Activated naive CD4-positive, alpha-beta T cell (primary cell): Measurements from ENCODE around the gene SLC25A34.
"Not testable (repeated sequence)": the region's sequence is repeated elsewhere in the genome, so short reads cannot be mapped to it uniquely, and the experiment has no call there.

ENCODE experiments used
- DNase-seq, 4 experiments: peaks; one replicate each; lab custom pipeline; 2025; lab: John Stamatoyannopoulos, UW

SLC25A34 gene

GRCh38 chr1:15736038-15736891 is at the start of gene SLC25A34:
Gene SLC25A34, plus strand, starts transcription at chr1:15736258. Its CDS starts 228 bp downstream, at chr1:15736486.
- DNase-seq: no peak

GRCh38 chr1:15687446-15687845 is 48.6 kb upstream of the SLC25A34 start:
- DNase-seq: no peak

GRCh38 chr1:15690317-15690716 is 45.7 kb upstream of the SLC25A34 start:
- DNase-seq: no peak

- DNase-seq: no peak
Observed at GRCh38 chr1:15691434-15692032, 44.5 kb upstream of the SLC25A34 start.

- DNase-seq: no peak
Observed at GRCh38 chr1:15692121-15692682, 43.9 kb upstream of the SLC25A34 start.

- no peak for DNase-seq
Observed at GRCh38 chr1:15693371-15693770, 42.7 kb upstream of the SLC25A34 start.

GRCh38 chr1:15696956-15697521 is 39.0 kb upstream of the SLC25A34 start:
- peak in 1 of 4 experiments; percentile 7 for DNase-seq

- no peak for DNase-seq
Observed at GRCh38 chr1:15698201-15698600, 37.9 kb upstream of the SLC25A34 start.

GRCh38 chr1:15699321-15699720 is 36.7 kb upstream of the SLC25A34 start:
- not testable (repeated sequence) for DNase-seq

GRCh38 chr1:15700508-15700907 is 35.5 kb upstream of the SLC25A34 start:
- no peak for DNase-seq

- DNase-seq: no peak
Observed at GRCh38 chr1:15701784-15702183, 34.3 kb upstream of the SLC25A34 start.

GRCh38 chr1:15702722-15703550 is 33.1 kb upstream of the SLC25A34 start:
- no peak for DNase-seq

GRCh38 chr1:15703562-15703961 is 32.5 kb upstream of the SLC25A34 start:
- DNase-seq: no peak

- DNase-seq: no peak
Observed at GRCh38 chr1:15704526-15705183, 31.4 kb upstream of the SLC25A34 start.

- no peak for DNase-seq
Observed at GRCh38 chr1:15705184-15705566, 30.9 kb upstream of the SLC25A34 start.

GRCh38 chr1:15706751-15707150 is 29.3 kb upstream of the SLC25A34 start:
- DNase-seq: no peak

GRCh38 chr1:15707239-15707925 is 28.7 kb upstream of the SLC25A34 start:
- DNase-seq: no peak

- no peak for DNase-seq
Observed at GRCh38 chr1:15708486-15709137, 27.4 kb upstream of the SLC25A34 start.

- no peak for DNase-seq
Observed at GRCh38 chr1:15709226-15709625, 26.8 kb upstream of the SLC25A34 start.

GRCh38 chr1:15712168-15712567 is 23.9 kb upstream of the SLC25A34 start:
- no peak for DNase-seq
